HG03439 (cell line): ENCODE data around the gene ELMO1.

ENCODE experiments used
- ATAC-seq: cut with Tn5 transposase; IDR thresholded peaks from one replicate; pipeline ENCODE4 v1.9.1; 2021; ENCODE audit warnings: mild to moderate bottlenecking, moderate library complexity; ENCODE audit not compliant: unreplicated experiment

Gene ELMO1

DNA sequence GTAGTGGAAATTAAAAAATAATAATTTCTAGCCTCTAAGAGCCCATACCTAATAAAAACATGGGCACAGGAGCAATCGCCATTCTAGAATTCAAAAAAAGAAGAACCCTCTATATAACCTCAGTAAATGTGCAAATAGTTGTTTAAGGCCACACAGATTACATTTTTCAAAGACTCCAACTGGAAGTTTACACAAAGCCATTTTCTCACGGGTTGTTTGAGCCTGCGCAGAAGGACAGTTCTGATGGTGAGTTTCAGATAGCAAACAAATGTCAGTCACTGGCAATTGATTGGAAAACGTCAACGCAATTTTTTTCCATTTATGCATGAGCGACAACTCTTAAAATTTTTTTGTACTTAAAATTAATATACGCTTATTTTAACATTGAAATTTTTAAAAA lies 23.0 kb upstream of the ELMO1 start:
- no peak for ATAC-seq

DNA sequence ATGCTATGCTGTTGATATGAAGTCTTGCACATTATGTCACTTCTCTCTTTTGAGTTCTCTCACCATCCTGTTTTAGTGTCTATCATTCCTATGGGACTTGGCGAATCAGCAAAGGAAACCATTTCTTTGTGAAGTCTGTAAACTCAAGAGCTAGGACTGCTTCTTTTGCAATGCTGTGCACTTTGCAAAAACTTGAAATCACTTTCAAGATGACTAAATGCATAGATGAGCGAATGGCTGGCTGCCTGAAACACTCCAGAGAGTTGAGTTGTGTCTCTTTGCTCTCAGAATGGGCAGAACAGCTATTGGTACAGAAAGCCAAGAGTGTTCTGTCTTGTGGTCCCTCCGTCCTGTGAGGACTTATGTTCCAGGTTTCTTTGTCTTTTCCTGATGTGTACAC lies 18.3 kb upstream of the ELMO1 start:
- ATAC-seq: peak; percentile 59

DNA sequence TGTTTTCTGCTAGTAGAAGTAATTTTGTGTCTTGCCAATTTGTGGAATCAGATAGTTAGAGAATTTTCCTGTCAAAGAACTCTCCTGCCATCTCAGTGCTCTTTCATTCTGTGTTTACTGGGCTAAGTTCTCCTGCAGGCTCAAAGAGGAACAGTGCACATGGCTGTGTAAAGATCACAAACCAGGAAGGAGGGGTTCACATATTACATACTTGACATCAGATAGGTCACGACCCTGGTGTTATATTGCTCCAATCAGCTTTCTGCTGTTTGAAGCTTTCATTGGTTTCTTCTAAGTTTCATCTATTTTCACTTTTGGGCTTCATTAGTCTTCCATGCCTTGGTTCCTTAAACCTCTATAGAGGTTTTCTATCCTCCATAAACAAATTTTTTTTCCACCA lies 13.5 kb upstream of the ELMO1 start:
- ATAC-seq: no peak

DNA sequence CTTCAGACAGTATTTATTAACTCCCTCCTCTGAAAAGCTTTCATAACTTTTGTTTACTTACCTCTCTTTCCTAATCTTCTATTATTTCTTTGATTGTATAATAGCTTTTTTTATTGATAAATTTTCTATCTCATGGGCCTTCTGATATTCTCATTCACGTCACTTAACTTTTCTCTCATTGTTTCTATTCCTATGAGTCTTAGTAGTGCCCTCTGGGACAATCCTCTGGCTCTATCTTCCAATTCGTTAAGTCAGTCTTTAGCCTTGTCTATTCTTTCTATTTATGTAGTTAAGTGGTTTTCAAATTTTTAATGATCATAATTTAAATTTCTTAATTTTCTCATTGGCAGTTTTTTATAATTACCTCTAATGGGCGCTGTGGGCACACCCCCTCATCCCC lies 6.4 kb upstream of the ELMO1 start:
- ATAC-seq: no peak

DNA sequence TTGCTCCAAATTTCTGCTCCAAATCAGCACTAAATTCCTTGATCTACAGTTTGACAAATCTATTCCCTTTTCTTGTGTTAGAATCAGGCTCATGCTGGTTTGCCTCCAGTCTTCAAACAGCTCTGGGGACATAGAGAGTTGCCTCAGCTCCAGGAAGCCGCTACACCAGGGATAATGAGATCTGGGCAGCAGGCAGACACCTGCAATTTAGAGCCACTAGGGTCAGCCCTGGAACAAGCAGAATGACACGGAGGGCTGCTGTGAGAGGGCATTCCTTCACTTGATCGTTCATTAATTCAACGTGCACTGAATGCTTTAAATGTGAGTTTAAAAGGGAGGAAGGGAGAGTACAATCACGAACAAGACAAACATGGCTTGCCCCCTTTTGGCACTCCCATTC lies 3.7 kb upstream of the ELMO1 start:
- no peak for ATAC-seq

DNA sequence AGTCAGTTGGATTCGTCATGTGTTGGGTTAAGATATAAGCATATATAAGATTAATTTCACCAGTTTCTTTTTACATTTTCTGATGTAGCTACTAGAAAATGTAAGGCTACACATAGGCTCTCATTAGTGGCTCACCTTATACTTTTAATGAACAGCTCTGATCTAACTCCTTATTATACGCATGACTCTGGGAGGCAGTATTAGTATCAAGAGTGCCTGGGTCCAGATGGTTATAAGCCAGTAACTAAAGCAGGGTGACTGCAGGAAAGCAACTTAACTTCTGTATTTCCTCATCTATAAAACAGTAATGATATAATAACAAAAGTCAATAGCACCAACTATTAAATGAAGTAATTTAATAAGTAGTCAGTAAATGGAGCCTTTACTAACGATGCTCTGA lies 1.4 kb upstream of the ELMO1 start:
- no peak for ATAC-seq

DNA sequence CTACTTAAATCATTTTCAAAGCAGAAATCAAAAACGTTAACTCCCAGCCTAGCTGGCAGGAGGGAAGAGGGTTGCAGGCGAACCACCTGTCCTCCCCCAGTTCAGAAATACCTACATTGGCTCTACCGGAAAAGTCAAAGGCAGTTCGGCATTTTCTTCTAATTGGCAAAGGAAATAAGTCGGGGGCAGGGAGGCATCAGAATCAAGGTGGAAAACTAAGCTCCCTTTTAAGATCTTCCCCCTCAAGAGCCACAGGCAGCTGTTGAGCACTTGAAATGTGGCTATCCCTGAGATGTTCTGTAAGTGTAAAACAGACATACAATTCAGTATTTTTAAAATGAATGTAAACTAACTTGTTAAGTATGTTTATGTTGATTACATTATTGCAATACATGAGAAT lies 957 bp upstream of the ELMO1 start:
- ATAC-seq: no peak

DNA sequence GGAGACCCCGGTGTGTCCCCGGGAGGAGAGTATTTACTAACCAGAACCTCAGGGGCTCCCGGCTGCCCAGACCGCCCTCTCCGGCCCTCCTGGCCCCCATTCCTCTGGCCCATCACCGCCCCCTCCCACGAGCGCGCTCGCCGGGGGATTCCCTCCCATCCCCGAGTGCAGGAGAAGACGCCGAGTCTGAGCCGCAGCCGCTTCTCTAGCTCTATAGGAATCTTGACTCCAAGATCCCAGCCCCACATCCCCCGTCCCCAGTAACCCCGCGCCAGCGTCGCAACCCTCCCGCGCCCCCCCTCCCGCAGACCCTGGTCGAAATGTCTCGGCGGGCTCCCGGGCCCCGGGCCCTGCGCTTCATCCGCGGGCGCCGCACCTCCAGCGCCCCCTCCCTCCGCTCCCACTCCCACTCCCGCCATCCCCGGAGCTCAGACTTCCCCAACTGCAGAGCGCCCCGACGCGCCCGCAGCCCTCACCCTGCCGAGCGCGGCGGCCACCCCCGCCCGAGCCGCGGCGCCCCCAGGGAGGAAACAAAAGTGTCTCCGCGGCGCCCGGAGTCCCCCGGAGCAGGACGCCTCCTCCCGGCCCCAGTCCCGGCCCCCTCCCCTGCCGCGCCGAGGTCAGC lies 541 bp downstream of the ELMO1 start:
- no peak for ATAC-seq

DNA sequence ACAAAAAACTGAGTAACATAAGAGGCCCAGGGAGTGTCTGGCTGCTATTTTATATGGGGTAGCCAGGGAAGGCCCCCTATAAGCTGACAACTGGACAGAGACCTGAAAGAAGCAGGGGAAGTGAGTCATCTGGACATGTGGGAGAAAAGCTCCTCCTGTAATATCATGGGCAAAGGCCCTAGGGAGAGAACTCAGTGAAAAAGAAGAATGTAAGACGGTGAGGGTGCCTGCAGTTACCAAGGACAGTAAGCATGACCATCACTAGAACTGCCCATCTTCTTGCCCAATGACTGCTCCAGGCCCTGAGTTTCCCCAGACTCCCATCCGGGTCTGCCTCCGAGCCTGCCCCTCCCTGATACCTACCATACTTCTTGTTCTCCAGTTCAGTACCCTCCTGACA lies 2.3 kb downstream of the ELMO1 start:
- no peak for ATAC-seq

DNA sequence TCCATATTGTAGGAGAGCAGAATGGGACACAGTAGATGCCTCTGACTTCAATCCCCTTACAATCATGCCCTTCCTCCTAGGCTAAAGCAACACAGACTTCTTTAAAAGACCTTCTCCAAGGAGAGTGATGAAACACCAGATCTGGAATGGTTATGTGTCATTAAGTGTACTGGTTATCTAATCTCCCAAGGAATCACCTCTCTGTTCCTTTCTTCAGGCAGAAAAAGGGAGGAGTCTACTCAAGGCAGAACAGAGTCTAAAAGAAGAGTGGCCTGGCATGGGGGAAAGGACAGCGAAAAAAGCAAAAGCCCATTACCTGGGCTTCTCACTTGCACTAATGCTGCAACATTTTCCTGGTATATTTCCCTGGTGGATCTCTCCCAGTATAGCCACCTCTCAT lies 2.9 kb downstream of the ELMO1 start:
- no peak for ATAC-seq

DNA sequence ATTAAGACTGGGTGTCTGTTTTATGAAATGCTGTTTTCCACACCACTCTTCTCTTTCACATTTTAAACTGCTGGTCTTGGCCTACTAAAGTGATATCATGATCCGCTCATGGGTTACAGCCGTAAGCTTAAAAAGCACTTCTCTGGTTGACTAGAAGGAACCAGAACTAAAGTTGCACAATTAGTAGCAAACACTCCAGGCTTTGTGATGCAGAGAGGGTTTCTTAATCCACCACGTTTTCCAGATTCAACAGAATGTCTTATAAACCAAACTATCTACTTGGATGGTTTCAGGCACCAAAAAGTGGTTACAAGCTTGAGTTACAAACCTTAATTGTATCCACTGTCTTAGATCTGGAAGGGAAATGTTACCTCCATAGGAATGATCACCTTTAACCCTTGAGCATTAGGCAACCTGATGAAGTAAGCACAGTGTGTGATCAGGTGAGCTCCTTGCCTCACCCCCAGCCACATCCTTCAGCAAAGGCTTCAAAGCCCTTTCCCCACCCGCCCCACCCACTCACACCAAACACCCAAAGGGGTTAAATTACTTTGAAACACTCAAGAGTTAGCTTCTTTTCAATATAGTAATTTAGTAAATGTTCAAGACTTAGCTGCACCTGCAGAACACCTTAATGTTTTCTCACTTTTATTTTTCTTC lies 3.5 kb downstream of the ELMO1 start:
- ATAC-seq: no peak

DNA sequence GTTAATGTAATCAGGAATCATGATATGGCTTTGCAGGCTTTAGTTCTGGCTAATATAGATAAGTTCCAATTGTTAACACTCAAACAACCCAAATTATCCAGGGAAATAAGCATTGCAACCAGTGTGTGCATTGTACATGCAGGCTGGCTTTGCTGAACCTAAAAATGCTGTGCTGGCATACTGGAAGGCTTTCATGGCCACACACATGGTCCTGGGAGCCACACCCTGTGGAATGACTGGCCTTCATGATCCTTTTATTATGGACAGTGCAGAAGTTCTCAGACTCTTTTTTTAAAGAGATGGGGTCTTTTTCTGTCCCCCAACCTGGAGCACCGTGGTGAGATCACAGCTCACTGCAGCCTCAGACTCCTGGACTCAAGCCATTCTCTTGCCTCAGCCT lies 5.0 kb downstream of the ELMO1 start:
- no peak for ATAC-seq

DNA sequence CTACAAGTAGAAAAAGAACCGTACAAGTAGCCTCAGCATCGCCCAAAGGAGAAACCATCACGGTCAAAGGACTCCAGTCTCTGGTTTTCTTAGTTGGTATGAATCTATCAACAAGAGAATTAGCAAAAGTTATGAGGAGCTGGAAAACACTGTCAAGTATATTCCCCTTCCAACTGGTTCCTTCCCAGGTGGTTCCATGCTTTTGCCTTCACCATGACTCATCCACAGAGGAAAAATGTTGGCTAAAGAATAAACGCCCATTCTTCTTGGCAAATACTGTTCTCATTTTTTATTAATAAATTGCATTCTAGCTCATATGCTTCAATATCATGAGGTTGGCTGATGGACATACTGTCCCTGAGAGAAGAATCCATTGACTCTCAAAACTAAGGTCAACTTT lies 6.4 kb downstream of the ELMO1 start:
- ATAC-seq: no peak

DNA sequence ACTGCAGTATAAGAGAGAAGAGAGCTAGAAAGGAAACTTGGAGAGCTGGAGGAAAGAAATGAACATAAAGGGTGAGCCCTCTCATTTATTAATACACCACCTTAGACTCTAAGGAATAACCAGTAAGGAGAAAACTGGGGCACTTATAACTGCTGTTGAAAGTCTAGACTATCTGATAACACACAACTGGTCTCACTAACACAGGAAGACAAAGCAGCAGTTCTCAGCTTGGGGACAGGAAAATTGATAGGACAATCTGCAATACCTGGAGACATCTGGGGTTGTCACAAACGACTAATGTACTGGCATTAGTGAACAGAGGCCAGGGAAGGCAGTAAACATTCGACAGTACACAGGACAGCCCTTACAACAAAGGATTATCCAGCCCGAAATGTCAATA lies 6.8 kb downstream of the ELMO1 start:
- no peak for ATAC-seq

DNA sequence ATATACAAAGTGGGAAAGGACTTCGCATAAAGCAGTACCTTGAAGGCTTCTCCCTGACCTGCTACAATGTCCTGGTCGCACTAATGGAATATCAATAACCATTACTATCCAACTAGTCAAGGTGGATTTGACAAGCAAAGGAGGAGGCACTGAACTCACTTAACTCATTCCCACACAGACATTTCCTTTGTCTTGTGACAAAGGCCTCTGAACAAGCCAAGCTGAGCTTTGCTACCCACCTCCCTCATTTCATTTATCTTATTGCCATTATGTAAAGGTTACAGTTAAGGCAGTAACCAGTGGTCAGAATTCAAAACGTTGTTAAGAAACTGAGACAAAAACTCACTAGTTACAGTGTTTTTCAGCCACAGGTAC lies 7.3 kb downstream of the ELMO1 start:
- ATAC-seq: no peak

DNA sequence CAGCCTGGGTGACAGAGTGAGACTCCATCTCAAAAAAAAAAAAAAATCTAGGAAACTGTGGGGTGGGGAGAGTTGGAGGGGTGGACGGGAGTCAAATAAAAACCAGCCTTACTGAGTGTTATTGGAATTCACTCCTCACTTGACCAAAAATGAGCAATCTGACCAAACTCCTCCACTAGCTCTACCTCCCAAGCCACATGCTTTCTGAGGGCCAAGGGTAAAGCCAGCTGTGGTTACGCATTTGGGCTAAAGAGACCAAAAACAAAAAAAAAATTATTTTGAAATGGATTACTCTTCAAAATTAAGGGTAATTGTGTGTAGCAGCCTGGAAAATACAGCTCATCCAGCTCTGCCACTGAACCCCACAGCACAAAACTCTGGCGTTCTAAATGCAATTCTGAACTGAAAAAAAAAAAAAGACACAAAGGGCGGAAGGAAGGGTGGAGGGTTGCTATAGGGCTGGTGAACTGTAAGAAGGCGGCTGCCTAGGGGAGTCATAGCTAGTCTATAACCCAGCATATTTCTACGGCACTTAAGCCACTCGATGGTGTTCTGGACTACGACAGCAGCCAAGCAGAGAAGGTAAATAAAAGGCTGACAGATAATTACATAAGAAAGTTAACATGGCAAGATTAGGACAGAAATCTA lies 7.8 kb downstream of the ELMO1 start:
- no peak for ATAC-seq

DNA sequence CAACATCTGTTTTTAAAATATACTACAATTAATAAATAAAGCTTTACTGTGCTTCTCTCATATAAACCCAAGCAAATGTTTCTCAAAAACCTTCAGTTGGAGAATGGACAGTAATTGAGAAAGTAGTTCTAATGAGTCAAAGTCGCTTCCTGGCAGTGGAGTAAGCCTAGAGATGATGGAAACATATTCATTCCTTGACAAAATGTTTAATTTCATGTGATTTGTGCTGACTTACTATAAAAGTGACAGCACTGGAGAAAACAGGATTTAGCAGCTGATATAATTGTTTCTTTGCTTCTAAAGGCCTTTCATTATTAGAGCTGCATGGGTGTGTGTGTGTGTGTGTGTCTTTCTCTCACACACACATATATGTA lies 9.0 kb downstream of the ELMO1 start:
- ATAC-seq: no peak

DNA sequence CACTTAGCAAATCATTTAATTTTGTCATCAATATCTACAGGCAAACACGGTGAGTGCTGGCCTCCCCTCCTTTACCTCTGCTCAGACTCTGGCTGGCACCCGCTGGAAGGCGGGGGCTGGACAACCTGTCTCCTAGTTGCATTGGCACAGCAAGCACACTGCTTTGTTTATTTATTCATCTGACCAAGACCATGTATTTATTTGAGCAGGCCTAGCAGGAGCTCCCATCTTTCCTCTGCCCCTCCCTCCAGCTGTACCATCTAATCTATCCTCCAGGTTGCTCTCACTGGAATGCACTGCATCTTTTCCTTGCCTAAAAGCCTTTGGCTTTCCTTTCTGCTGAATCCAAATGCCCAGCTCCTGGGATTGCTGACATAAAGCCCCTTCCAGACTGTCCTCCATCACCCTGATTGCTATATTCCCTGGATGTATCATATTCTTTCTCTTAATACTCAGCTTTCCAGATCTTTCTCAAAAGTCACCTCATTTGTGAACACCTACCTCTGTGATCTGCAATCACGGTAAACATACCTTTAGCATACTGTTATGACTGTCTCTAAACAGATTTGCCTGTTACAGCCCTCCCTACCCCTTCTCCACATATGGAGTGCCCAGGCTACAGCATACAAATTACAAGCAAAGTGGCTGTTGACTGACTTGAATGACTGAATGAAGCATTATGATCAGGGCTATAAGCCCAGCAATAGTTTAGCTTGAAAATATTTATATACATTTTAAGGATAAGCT lies 9.6 kb downstream of the ELMO1 start:
- ATAC-seq: no peak

DNA sequence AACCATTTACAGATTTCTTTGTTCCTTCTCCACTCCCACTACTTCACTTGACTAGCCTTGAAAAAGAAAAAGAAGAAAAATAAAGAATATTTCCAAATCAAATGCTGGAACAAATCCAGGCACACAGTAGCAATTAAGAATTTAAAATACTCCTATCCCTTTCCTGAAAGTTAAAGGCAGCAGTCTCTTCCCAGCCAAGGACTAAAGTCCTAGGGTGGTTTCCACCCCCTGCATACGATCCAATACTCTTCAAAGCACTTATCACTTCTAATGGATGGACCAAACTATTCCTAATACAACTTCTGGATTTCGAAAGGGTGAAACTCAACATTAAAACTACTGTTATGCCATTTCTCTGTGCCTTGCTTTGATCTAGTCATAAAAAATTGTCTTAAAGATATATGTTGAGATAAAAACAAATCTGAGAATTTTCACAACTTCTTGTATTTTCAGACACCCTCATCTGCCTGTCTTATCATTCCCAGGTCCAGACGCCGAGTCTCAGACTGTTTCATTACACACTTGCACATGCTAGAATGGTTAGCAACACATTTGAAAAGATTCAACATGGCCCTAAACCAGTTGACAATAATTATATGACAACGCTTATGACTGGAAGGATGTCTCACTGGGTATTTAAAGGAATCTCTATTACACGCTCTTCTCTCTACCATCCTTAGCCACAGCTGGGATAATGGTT lies 13.4 kb downstream of the ELMO1 start:
- ATAC-seq: no peak

DNA sequence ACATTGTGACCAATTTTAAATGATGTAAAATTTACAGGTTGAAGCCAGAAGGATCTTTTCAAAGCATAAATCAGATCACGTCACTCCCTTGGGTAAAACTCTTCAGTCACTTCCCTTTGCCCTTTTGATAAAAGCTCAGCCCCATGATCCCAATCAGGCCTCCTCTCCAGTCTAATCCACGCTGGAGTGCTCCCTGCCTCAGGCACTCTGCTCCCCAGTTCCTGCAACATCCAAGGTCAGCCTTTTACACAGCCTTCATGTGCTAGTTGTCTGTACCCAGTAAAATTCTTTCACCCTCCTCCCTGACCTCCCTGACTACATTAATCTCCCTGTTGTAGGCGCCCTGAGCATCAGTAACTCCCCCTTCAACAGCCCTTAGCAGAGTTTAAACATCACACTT lies 14.1 kb downstream of the ELMO1 start:
- ATAC-seq: no peak

DNA sequence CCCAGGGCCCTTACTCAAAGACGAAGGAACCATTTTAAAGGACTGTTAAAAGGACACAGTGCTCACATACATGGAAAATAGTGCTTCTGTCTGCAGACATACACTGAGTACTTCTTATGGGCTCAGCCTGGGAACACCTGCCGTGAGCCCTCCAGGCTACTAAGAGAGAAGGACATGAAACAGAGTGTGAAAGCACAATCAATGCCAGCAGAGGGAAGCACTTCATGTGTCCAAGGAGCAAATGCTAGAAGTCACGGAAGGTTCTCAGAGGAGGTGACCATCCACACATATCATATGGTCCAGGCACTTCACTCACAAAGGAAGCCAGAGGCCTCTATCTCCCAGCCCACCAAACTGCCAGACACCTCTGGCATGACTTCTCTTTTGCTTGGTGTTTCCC lies 15.5 kb downstream of the ELMO1 start:
- ATAC-seq: no peak
